Activated CD8-positive, alpha-beta memory T cell treated with anti-CD3 and anti-CD28 coated beads for 1 hour (primary cell): ENCODE measurements around the gene LASP1.
A peak's percentile ranks its signal among the peaks of the same experiment; 100 is the strongest.

Experiments used
- DNase-seq, 2 donors: peaks; one replicate each; pipeline ENCODE4 v3.0.0-alpha.2; 2020; ENCODE audit warnings: low read depth in 1 of 2; ENCODE audit errors: extremely low read depth in 1 of 2

The LASP1 gene

GRCh38 chr17:38885728-38886642, 16.1 kb downstream of the LASP1 start:
- DNase-seq: no peak

GRCh38 chr17:38886643-38887010, 16.8 kb downstream of the LASP1 start:
- no peak for DNase-seq

- no peak for DNase-seq
Measured at GRCh38 chr17:38888842-38889241, 19.0 kb downstream of the LASP1 start.

GRCh38 chr17:38889745-38890409, 20.0 kb downstream of the LASP1 start:
- no peak for DNase-seq

- no peak for DNase-seq
Measured at GRCh38 chr17:38890410-38890746, 20.5 kb downstream of the LASP1 start.

GRCh38 chr17:38891441-38891840, 21.6 kb downstream of the LASP1 start:
- no peak for DNase-seq

GRCh38 chr17:38892083-38892482, 22.2 kb downstream of the LASP1 start:
- no peak for DNase-seq

- no peak for DNase-seq
Measured at GRCh38 chr17:38892620-38893019, 22.8 kb downstream of the LASP1 start.

GRCh38 chr17:38893113-38893512, 23.3 kb downstream of the LASP1 start:
- no peak for DNase-seq

- DNase-seq: no peak
Measured at GRCh38 chr17:38893607-38894006, 23.7 kb downstream of the LASP1 start.

GRCh38 chr17:38894276-38894675, 24.4 kb downstream of the LASP1 start:
- no peak for DNase-seq

GRCh38 chr17:38896346-38896954, 26.6 kb downstream of the LASP1 start:
- no peak for DNase-seq

- no peak for DNase-seq
Measured at GRCh38 chr17:38897176-38897575, 27.3 kb downstream of the LASP1 start.

- no peak for DNase-seq
Measured at GRCh38 chr17:38897671-38898290, 27.9 kb downstream of the LASP1 start.

GRCh38 chr17:38898291-38898679, 28.4 kb downstream of the LASP1 start:
- no peak for DNase-seq

- peak; percentile 64 to 73 for DNase-seq
Measured at GRCh38 chr17:38898812-38899348, 29.0 kb downstream of the LASP1 start.

GRCh38 chr17:38899421-38899820, 29.6 kb downstream of the LASP1 start:
- DNase-seq: no peak

- no peak for DNase-seq
Measured at GRCh38 chr17:38900978-38901656, 31.3 kb downstream of the LASP1 start.

- DNase-seq: no peak
Measured at GRCh38 chr17:38903404-38903803, 33.5 kb downstream of the LASP1 start.

GRCh38 chr17:38904892-38905291, 35.0 kb downstream of the LASP1 start:
- no peak for DNase-seq

GRCh38 chr17:38905375-38905774, 35.5 kb downstream of the LASP1 start:
- no peak for DNase-seq
